ENCODE measurements around the gene RIBC1. TPM values are rescaled to one million over a fixed set of nuclear protein-coding genes. Genes with fewer than 3 reads are reported as not detected.

RIBC1 gene
- total RNA-seq, result 0.43 and 0.90 TPM in 2 replicates

- Mint-ChIP-seq H3K27me3 (ENCODE audit: low read depth) (no peaks in the 10 kb centered on the region), H3K4me3 (ENCODE audit: low read depth) (peak within 1 kb of the TSS; percentile 95), H3K4me1 (ENCODE audit: low read depth) (peaks cover 21% of the 10 kb centered on the region), H3K27ac (peak within 1 kb of the TSS; percentile 79), H3K9me3 (no peaks in the 10 kb centered on the region), H3K36me3 (ENCODE audit: low read depth) (peaks cover 16% of the 10 kb centered on the region)
- intact Hi-C loops (cut with micrococcal nuclease), result loop anchor here (1.0 to 10.0 kb wide), 3 partner anchors 11 to 1382 kb away; partner anchors contain the start of genes HSD17B10, MAGED2 and PHF8
- DNase-seq (ENCODE audit: low spot score), result no peak
Observed at GRCh38 chrX:53422861-53423306, at the start of gene RIBC1. Gene RIBC1, plus strand, starts transcription at chrX:53422873. Its CDS starts 3,404 bp downstream, at chrX:53426277.

GRCh38 chrX:53373307-53373706, 49.4 kb upstream of the RIBC1 start:
- no peaks in the 10 kb centered on the region for H3K9me3 Mint-ChIP-seq
- no peaks in the 10 kb centered on the region for H3K4me1 Mint-ChIP-seq (ENCODE audit: low read depth)
- H3K4me3 Mint-ChIP-seq (ENCODE audit: low read depth), result no peak overlapping the region
- no peaks in the 10 kb centered on the region for H3K27me3 Mint-ChIP-seq (ENCODE audit: low read depth)
- H3K27ac Mint-ChIP-seq, result no peak overlapping the region
- intact Hi-C loops (cut with micrococcal nuclease), result loop anchor here (10.0 kb wide), 1 partner anchor 59 kb away; no protein-coding TSS in a partner anchor
- H3K36me3 Mint-ChIP-seq (ENCODE audit: low read depth), result peaks cover 19% of the 10 kb centered on the region
- no peak for DNase-seq (ENCODE audit: low spot score)

- DNase-seq (ENCODE audit: low spot score), result no peak
- Mint-ChIP-seq H3K36me3 (ENCODE audit: low read depth) (peaks cover 21% of the 10 kb centered on the region), H3K9me3 (no peaks in the 10 kb centered on the region), H3K4me3 (ENCODE audit: low read depth) (no peak overlapping the region), H3K27ac (no peak overlapping the region), H3K27me3 (ENCODE audit: low read depth) (no peaks in the 10 kb centered on the region), H3K4me1 (ENCODE audit: low read depth) (no peaks in the 10 kb centered on the region)
- intact Hi-C loops (cut with micrococcal nuclease), result loop anchor here (10.0 kb wide), 1 partner anchor 60 kb away; no protein-coding TSS in a partner anchor
Observed at GRCh38 chrX:53374222-53374820, 48.4 kb upstream of the RIBC1 start.

- DNase-seq (ENCODE audit: low spot score), result no peak
- Mint-ChIP-seq H3K36me3 (ENCODE audit: low read depth) (peaks cover 26% of the 10 kb centered on the region), H3K27me3 (ENCODE audit: low read depth) (no peaks in the 10 kb centered on the region), H3K27ac (no peak overlapping the region), H3K4me1 (ENCODE audit: low read depth) (no peaks in the 10 kb centered on the region), H3K4me3 (ENCODE audit: low read depth) (no peak overlapping the region), H3K9me3 (no peaks in the 10 kb centered on the region)
- intact Hi-C loops (cut with micrococcal nuclease), result loop anchor here (10.0 kb wide), 1 partner anchor 60 kb away; no protein-coding TSS in a partner anchor
Observed at GRCh38 chrX:53374923-53375322, 47.8 kb upstream of the RIBC1 start.

GRCh38 chrX:53376888-53377287, 45.8 kb upstream of the RIBC1 start:
- Mint-ChIP-seq H3K36me3 (ENCODE audit: low read depth) (peaks cover 42% of the 10 kb centered on the region), H3K4me1 (ENCODE audit: low read depth) (no peaks in the 10 kb centered on the region), H3K27ac (no peak overlapping the region), H3K4me3 (ENCODE audit: low read depth) (no peak overlapping the region), H3K27me3 (ENCODE audit: low read depth) (no peaks in the 10 kb centered on the region), H3K9me3 (no peaks in the 10 kb centered on the region)
- no peak for DNase-seq (ENCODE audit: low spot score)
- intact Hi-C loops (cut with micrococcal nuclease), result loop anchor here (10.0 kb wide), 1 partner anchor 62 kb away; no protein-coding TSS in a partner anchor

- Mint-ChIP-seq H3K27me3 (ENCODE audit: low read depth) (no peaks in the 10 kb centered on the region), H3K36me3 (ENCODE audit: low read depth) (peaks cover 45% of the 10 kb centered on the region), H3K4me1 (ENCODE audit: low read depth) (no peaks in the 10 kb centered on the region), H3K9me3 (no peaks in the 10 kb centered on the region), H3K4me3 (ENCODE audit: low read depth) (no peak overlapping the region), H3K27ac (no peak overlapping the region)
- intact Hi-C loops (cut with micrococcal nuclease), result loop anchor here (10.0 kb wide), 1 partner anchor 63 kb away; no protein-coding TSS in a partner anchor
- no peak for DNase-seq (ENCODE audit: low spot score)
Observed at GRCh38 chrX:53377464-53377863, 45.2 kb upstream of the RIBC1 start.

GRCh38 chrX:53379008-53379710, 43.5 kb upstream of the RIBC1 start:
- no peak overlapping the region for H3K4me3 Mint-ChIP-seq (ENCODE audit: low read depth)
- peaks cover 58% of the 10 kb centered on the region for H3K36me3 Mint-ChIP-seq (ENCODE audit: low read depth)
- intact Hi-C loops (cut with micrococcal nuclease), result loop anchor here (10.0 kb wide), 1 partner anchor 64 kb away; no protein-coding TSS in a partner anchor
- H3K9me3 Mint-ChIP-seq, result no peaks in the 10 kb centered on the region
- H3K4me1 Mint-ChIP-seq (ENCODE audit: low read depth), result no peaks in the 10 kb centered on the region
- no peak overlapping the region for H3K27ac Mint-ChIP-seq
- DNase-seq (ENCODE audit: low spot score), result no peak
- no peaks in the 10 kb centered on the region for H3K27me3 Mint-ChIP-seq (ENCODE audit: low read depth)

- no peaks in the 10 kb centered on the region for H3K27me3 Mint-ChIP-seq (ENCODE audit: low read depth)
- H3K4me1 Mint-ChIP-seq (ENCODE audit: low read depth), result no peaks in the 10 kb centered on the region
- no peak overlapping the region for H3K4me3 Mint-ChIP-seq (ENCODE audit: low read depth)
- no peak overlapping the region for H3K27ac Mint-ChIP-seq
- no peak for DNase-seq (ENCODE audit: low spot score)
- intact Hi-C loops (cut with micrococcal nuclease), result loop anchor here (10.0 kb wide), 1 partner anchor 65 kb away; no protein-coding TSS in a partner anchor
- peaks cover 60% of the 10 kb centered on the region for H3K36me3 Mint-ChIP-seq (ENCODE audit: low read depth)
- H3K9me3 Mint-ChIP-seq, result no peaks in the 10 kb centered on the region
Observed at GRCh38 chrX:53379747-53380146, 42.9 kb upstream of the RIBC1 start.

- intact Hi-C loops (cut with micrococcal nuclease), result no loop called here
- no peaks in the 10 kb centered on the region for H3K4me1 Mint-ChIP-seq (ENCODE audit: low read depth)
- H3K4me3 Mint-ChIP-seq (ENCODE audit: low read depth), result no peak overlapping the region
- peaks cover 55% of the 10 kb centered on the region for H3K36me3 Mint-ChIP-seq (ENCODE audit: low read depth)
- no peak overlapping the region for H3K27ac Mint-ChIP-seq
- H3K27me3 Mint-ChIP-seq (ENCODE audit: low read depth), result no peaks in the 10 kb centered on the region
- no peak for DNase-seq (ENCODE audit: low spot score)
- no peaks in the 10 kb centered on the region for H3K9me3 Mint-ChIP-seq
Observed at GRCh38 chrX:53383376-53384076, 39.1 kb upstream of the RIBC1 start.

- H3K27ac Mint-ChIP-seq, result no peak overlapping the region
- no peaks in the 10 kb centered on the region for H3K4me1 Mint-ChIP-seq (ENCODE audit: low read depth)
- intact Hi-C loops (cut with micrococcal nuclease), result no loop called here
- no peaks in the 10 kb centered on the region for H3K9me3 Mint-ChIP-seq
- H3K36me3 Mint-ChIP-seq (ENCODE audit: low read depth), result peaks cover 45% of the 10 kb centered on the region
- H3K27me3 Mint-ChIP-seq (ENCODE audit: low read depth), result no peaks in the 10 kb centered on the region
- no peak for DNase-seq (ENCODE audit: low spot score)
- H3K4me3 Mint-ChIP-seq (ENCODE audit: low read depth), result no peak overlapping the region
Observed at GRCh38 chrX:53395605-53396298, 26.9 kb upstream of the RIBC1 start.

- Mint-ChIP-seq H3K4me1 (ENCODE audit: low read depth) (no peaks in the 10 kb centered on the region), H3K4me3 (ENCODE audit: low read depth) (no peak overlapping the region), H3K27me3 (ENCODE audit: low read depth) (no peaks in the 10 kb centered on the region), H3K9me3 (no peaks in the 10 kb centered on the region), H3K27ac (no peak overlapping the region), H3K36me3 (ENCODE audit: low read depth) (peaks cover 58% of the 10 kb centered on the region)
- no peak for DNase-seq (ENCODE audit: low spot score)
- intact Hi-C loops (cut with micrococcal nuclease), result no loop called here
Observed at GRCh38 chrX:53398216-53398615, 24.5 kb upstream of the RIBC1 start.

GRCh38 chrX:53403535-53403934, 19.1 kb upstream of the RIBC1 start:
- H3K27me3 Mint-ChIP-seq (ENCODE audit: low read depth), result no peaks in the 10 kb centered on the region
- no peaks in the 10 kb centered on the region for H3K9me3 Mint-ChIP-seq
- no peak overlapping the region for H3K27ac Mint-ChIP-seq
- intact Hi-C loops (cut with micrococcal nuclease), result no loop called here
- H3K4me1 Mint-ChIP-seq (ENCODE audit: low read depth), result no peaks in the 10 kb centered on the region
- peaks cover 54% of the 10 kb centered on the region for H3K36me3 Mint-ChIP-seq (ENCODE audit: low read depth)
- DNase-seq (ENCODE audit: low spot score), result no peak
- no peak overlapping the region for H3K4me3 Mint-ChIP-seq (ENCODE audit: low read depth)
